Fibroblast of upper back skin (primary cell): ENCODE data around the gene NDC80.
"Not testable (repeated sequence)": the region's sequence is repeated elsewhere in the genome, so short reads cannot be mapped to it uniquely, and the experiment has no call there.

Experiments
- DNase-seq: peaks from one replicate; pipeline ENCODE4 v3.0.0-alpha.2; 2013

The NDC80 gene

DNA sequence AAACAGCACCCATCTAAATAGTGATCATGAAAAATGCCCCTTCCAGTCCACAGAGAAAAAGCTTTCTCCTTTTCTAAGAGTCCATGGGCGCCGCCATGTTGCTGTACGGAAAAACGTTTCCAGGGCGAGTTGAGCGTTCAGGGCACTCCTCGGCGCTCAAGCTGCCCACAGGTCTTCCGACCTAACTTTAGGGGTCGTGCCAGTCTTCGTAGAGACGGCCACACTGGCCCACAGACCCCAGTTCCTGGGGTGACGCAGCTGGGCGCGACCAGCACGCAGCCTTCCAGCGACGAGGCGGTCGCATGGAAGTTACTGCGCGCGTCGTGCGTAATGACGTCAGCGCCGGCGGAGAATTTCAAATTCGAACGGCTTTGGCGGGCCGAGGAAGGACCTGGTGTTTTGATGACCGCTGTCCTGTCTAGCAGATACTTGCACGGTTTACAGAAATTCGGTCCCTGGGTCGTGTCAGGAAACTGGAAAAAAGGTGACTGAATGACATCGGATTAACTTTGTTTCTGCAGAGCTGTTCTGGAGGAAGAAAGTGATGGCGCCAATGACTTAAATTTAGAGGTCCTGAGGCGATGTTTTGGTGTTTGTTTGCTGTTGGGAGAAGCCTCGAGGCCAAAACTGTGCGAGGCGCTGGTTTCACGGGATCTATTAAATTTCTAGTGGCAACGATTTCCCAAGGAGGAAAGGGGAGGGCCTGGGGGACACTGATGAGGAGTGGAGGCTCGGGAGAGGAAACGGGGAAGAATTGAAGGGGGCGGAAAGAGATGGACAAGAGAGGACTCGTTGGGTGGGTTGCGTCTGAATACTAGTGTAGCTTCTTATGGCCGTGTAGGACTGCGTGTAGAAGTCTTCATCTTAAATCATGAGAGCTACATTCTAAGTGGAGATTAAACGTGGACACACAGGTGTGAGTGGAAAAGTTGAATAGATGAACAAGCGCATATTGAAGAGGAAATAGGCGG, at the start of gene NDC80, which contains the start of gene METTL4:
Gene NDC80, plus strand, starts transcription at position 358 of the 971 bp plus-strand sequence. CDS start 1,429 bp downstream, outside the sequence.
Gene METTL4, minus strand, starts transcription at position 306 of the 971 bp plus-strand sequence. CDS start 4,289 bp downstream, outside the sequence.
- DNase-seq = peak; percentile 86

DNA sequence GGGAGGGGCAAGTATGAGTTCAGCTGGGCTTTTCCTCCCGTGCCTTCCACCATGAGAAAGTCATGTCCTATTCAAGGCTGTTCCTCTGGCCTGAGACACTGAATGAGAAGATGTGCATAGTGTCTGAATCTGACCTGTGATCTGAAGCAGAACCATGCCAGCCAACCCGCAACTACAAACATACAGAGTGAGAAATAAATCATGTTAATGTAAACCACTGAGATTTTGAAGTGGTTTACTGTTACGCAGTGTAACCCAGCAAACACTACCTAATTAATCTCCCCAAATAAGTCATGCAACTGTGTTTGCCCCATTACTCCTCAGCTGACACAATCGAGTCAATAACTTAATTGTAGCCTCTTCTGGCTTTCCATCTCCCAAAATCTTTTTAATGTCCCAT, 49.2 kb upstream of the NDC80 start:
- DNase-seq = no peak

DNA sequence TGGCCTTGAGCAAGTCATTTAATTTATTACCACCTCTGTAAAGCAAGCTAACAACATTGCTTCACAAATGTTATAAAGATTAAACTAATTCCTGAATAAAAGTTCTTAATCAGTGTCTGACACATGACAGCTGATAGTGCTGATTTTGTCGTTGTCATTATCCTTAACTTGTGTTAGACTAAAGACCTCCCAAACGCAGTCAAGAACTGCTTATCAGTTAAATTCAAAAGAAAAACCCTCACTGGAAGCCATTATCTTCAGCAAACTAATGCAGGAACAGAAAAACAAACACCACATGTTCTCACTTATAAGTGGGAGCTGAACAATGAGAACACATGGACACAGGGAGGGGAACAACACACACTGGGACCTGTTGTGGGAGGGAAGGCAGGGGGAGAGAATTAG, 46.6 kb upstream of the NDC80 start:
- DNase-seq = not testable (repeated sequence)

DNA sequence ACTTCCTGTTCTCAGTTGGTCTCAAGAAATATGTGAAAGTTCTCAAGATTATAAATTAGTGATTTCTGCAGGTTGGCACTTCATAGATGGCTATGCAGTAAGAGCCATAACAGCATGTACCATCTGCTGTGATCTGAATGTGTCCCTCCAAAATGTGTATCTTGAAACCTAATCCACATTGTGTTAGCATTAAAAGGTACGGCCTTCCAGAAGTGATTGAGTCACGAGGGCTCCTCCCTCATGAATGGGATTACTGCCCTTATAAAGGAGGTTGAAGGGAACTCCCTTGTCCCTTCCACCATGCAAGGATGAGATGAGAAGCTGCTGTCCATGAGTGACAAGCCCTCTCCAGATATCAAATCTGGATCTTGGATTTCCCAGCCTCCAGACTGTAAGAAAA, 45.0 kb upstream of the NDC80 start:
- DNase-seq = no peak

DNA sequence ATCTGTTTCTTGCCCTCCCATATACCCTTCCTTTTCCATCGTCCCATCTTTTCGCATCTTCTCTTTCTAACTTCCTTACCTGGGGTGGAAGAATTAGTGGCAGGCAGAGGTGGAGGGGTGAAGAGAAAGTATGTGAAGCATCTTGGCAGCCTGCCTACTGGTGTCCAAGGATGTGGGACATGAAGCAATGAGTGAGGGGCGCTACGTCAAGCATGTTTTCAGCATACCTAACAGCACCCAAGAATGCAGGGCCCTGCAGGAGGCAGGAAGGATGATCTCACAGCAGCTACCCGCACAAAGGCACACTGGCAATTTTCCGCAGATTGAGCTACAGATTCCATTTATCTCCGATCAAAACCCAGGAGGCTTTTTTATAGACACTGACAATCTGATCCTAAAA, 42.2 kb upstream of the NDC80 start:
- DNase-seq = peak; percentile 95

DNA sequence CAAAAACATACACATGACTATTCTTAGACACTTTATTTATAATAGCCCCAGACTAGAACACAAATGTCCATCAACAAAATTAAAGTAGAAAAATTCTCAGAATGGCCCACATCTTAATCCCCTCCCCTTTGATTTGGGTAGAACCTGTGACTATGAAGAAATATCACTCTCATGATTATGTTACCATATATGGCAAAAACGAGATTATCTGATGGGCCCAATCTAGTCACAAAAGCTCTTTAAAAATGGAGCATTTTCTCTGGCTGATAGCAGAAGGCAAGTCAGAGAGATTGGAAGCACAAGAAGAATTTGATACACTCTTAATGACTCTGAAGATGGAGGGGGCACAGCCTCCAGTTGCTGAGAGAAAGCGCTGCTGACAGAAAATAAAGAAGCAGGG, 39.6 kb upstream of the NDC80 start:
- DNase-seq = no peak

DNA sequence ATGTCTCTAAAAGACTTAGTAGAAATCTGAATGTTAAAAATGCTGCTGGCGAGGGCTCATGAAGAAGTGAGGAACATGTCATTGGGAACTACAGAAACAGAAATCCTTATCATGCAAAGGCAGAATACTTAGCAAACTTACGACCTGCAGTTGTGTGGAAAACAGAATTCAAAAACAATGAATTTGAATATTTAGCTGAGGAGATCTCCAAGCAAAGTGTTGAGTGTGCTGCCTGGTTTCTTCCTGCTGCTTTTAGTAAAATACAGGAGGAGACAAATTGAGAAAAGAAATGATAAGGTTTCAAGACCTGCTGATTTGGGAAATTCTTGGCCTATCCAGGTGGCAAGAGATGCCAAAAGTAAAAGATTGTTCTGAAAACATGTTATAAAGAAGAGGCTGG, 38.6 kb upstream of the NDC80 start:
- DNase-seq = no peak

DNA sequence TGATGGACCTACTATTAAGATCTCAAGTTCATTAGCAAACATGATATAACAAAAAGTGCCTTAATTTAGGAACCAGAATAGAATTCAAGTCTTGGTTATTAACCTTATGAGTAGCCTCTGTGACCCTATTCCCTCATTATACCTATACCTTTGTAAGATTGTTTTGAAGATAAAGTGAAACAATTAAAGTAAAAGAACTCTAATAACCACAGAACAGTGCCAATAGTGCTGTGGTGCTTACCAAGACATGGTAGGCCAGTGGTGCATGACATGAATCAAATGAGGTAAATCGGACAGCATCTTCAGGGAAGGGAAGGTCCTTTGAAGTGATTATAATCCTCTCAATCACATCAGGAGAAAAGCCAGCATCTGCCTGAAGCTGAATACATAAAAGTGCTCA, 36.5 kb upstream of the NDC80 start:
- DNase-seq = no peak

DNA sequence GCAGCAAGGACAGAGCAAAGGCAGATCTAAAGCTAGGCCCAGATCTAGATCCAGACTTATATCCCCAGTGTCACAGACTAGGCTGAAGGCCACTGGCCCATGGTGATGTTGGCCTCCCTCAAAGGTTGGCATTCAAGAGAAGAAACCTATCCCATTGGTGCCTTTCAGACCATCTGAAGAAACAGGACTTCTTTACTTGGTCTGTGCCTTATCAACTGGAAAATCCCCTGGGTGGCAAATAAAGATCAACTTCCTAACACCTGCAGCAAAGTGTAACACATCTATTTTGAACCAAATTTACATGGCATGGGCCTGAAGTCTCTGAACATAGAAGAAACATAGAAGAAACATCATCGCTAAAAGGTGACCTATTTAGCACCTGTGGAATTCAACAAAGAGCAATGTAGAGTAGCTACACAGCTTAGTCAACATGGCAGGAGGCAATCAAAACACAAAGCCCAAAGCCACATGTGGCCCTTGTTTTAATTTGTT, 35.9 kb upstream of the NDC80 start:
- DNase-seq = no peak

DNA sequence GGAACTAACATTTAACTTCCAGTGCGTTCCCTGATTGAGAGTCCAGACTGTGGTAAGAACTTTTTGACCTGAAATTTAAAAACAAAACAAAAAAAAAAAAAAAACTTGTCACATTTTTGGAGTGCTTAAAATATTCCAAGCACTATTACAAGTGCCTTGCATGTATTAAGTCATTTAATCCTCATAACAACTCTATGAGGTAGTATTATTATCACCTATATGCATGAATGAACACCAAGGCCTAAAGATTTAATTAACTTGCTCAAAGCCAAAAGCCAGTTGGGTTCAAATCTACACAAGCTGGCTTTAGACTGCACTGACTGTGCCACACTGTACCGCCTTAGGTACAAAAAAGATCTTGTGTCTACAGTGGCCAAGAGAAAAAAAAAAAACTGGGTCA, 35.3 kb upstream of the NDC80 start:
- DNase-seq = no peak

DNA sequence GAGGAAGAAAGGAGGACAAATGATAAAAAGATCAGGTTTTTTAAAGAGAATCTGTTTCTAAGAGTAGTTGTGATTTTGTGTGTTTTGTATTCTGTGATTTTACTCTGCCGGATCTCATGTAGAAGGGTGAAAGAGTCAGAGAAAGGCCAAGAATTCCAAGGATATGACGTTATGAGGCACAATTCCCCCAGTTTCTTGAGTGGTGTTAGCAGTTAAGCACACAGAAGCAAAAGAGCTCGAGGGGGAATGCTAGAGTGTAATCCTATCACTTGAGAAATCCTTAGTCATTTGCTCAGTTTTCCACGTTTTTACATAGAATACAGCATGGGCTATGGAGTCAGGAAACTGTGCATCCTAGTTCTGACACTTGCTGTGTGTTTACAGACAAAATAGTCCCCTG, 34.9 kb upstream of the NDC80 start:
- peak; percentile 69 for DNase-seq

DNA sequence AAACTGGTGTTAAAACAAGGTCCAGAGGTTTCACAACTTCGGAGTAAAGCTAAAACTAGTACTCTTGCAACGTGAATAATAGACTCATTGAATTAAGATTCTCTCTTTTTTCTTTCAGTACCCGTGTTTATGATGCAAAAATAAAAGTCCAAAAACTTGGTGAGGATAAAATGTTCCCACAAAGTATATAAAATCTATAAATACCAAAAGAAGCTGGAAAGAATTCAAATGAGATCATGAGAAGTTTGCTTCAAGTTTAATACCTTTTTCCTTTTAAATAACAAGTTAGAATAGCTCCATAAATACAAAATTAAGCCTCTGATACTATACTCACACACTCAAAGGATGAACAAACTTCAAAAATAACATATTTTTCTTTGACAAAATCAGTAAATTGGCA, 34.1 kb upstream of the NDC80 start:
- DNase-seq = no peak

DNA sequence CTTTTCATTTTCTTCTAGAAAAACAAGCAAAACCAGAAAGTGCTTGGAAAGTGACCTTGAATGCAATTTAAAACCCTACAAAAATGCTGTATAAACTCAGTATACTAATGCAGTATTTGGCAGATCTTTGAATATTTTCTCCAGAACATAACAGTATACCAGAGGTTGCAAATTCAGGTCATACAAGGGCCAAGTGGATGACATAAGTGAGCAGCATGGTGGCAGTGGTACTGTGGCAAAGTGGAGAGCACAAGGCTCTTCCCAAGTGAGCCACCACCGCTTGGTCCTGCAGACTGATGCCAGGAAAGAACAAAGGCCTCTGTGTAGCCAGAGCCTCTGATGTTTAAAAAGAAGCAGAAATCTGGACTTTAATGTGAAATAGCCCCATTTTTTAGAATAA, 33.1 kb upstream of the NDC80 start:
- no peak for DNase-seq

DNA sequence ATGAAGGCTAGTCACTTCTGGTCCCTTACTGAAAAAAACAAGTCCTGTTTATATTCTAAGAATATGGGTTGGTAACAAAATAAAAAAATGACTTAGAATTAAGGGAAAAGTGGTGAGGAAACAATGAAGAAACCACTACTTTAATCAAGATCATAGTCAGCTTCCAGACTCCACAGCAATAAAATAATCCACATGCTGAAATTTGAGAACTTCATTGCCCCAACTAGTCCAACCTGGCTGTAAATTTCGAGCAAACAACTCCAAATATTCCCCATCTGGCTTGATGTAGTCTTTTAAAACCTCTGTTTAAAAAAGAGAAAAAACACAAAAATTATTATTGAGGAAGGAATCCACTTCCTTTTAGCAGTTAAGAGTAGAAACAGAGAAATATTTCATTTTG, 32.5 kb upstream of the NDC80 start:
- DNase-seq = peak; percentile 39

DNA sequence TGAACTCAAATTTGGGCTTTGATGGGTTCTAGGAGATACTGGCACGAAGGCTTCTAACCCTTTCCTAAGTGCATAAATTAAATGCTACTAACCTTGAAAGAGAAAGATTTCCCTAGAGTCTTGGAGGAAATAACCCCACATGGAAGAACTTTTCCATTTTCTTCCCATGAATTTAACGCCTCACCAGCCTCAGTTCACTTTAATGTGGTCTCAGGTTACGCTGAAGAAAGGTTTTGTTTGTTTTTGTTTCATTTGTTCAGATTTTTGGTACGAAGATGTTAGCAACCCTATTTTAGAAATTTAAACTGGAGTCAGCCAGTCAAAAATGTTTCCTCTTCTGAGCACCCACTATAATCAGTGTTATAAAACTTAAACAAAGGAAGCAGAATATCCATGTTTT, 30.8 kb upstream of the NDC80 start:
- DNase-seq = no peak

DNA sequence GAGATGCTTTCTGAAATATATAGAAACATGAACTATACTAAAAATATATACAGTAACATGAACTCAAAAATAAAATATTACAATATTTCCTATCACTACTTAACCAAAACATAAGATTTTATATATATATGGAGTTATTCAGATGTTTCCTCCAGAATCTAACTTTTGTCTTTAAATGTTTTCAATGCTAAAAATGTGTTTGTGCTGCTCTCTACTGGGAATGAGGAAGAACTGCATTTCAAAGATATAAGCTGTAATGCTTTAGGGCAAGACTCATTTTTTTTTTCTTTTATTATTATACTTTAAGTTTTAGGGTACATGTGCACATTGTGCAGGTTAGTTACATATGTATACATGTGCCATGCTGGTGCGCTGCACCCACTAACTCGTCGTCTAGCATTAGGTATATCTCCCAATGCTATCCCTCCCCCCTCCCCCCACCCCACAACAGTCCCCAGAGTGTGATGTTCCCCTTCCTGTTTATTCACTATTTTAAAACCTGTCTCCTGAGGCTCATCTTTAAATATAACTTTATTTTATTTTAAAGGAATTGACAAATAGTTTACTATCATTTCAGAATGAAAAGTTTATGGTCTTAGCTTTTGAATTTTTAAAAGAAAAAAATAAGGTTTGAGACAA, 29.3 kb upstream of the NDC80 start:
- peak; percentile 55 for DNase-seq

DNA sequence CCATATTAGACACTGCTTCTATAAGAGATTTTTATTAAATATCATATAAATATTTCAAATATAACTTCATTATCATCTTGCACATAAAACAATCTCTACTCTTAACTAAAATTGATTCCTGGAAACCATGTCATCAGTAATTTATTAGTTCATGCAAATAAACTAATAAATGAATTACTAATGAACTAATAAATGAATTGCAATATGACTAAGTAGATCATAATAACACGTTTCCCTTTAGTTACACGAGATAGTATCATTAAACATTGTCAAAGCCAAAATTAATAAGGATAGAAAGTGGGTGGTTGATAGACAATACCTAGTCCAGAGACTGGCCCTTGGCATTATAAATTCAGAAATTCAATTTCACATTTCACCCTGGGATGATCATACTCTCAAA, 26.2 kb upstream of the NDC80 start:
- DNase-seq = no peak

DNA sequence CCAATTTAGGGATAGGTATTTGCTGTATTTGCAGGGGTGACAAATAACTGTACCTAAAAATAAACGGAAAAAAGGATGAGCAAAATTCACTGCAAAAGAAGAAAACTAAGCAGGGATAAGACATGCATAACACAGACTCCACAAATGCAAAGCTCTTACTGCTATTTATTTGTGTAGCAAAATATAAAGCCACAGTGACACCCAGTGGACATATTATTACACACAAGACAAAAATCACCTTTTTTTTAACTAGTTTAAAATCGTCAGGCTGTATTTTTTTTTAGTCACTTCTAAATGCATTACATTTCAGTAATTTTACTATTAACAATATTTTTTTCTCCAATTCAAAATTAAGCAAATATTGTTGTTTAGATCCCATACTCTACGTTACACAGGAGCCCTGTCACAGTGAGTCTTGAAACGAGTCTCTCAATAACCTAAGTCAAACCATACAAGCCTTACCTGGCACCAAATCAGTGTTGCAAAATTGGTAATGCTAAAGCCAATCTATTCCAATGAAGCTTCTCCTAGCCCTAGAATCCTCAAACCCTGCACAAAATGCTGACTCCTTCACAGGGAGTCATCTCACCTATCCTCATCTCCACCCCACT, 23.8 kb upstream of the NDC80 start:
- DNase-seq = peak; percentile 64

DNA sequence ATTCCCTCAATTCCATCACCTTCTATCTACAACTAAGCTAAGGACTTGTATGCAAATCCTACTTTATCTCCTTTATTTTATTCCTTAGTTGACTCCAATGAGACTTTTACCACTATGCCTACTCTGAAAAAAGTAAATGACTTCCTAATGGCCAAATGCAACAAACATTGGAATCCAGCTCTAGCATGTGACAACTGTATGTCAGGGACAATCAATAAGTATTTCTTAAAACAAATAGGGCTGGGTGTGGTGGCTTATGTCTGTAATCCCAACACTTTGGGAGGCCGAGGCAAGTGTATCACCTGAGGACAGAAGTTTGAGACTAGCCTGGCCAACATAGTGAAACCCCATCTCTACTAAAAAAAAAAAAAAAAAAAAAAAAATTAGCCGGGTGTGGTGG, 21.9 kb upstream of the NDC80 start:
- DNase-seq = no peak

DNA sequence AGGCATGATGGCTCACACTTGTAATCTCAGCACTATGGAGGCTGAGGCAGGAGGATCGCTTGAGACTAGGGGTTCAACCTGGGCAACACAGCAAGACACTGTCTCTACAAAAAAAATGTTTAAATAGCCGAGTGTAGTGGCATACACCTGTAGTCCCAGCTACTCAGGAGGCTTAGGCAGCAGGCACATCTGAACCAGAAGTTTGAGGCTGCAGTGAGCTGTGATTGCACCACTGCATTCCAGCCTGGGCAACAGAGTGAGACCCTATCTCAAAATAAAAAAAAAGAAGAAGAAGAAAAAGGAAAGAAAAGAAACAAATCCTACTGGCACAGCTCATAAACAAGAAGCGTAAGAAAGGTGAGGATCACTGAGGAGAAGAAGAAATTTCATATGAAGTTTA, 19.9 kb upstream of the NDC80 start:
- no peak for DNase-seq

DNA sequence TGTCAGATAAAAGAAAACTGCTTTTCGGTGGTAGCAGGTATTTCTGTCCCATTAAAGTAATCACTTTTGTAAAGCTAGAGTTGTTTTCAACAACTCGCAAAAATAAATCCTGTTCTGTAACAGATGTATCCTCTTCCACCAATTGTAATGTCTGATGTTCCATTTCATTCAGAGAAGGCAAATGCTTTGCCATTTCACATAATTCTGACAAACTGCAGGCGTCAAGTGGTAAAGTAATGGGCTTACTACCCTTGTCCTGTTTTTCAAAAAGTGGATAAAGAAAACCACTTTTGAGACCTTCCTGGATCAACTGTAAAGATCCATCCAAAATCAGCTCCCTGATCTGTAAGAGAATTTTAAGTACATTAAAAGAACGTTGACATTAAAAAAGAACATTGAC, 16.7 kb upstream of the NDC80 start:
- no peak for DNase-seq

DNA sequence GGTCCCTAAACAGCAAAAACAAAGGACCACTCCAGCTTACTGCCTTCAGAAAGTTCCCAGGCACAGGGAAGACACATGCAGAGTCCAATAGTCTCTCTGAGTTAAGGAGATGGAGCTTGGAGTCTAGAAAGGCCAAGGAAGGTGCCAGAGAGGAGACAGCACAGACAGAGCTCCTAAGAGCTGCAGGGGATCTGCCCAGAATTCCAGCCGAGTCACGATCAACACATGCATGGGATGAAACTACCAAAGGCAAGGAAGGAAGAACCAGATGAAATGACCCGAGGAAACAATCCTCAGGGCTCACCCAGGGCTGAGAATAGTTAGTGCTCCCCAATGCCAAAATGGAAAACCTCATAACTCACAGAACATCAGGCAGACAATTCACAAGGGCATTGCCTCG, 15.5 kb upstream of the NDC80 start:
- DNase-seq = no peak

DNA sequence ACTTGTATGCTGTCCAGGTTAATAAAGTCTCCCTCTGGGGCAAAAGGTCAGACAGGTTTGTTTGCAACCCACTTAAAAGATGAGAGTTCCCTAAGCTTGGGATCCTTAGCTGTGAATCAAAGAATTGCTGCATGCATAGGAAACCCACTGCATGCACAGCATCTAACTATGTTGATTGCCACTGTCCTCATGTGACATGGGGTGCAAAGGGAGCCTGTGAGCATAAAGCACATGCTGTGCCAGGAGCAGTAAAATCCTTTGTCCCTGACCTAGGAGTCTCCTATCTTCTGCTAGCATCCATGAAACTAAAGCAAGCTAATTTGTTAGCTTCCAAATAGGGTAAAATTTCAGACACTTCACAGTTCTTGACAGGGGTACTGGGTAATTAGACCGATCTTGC, 13.8 kb upstream of the NDC80 start:
- no peak for DNase-seq

DNA sequence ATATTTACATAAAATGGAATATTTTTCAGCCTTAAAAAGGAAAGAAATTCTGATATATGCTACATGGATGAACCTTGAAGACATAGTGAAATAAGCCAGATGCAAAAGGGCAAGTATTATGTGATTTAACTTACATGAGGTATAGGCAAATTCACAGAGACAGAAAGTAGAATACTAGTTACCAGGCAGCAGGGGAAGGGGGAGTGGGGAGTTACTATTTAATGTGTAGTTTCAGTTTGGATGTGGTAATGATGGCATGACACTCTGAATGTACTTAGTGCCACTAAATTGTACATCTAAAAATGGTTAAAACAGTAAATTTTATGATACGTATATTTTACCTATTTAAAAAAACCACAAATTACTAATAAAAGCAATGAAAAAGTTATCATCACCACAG, 12.1 kb upstream of the NDC80 start:
- DNase-seq = no peak
